ENCODE data around the gene ZNF780A. TPM values are rescaled to one million over a fixed set of nuclear protein-coding genes. Genes with fewer than 3 reads are reported as not detected.

ZNF780A gene
- total RNA-seq, 1 donor from 2014 or later: 24.1 TPM

Other genes starting within 250 kb of the ZNF780A start
- 92.6 TPM for gene FBL, start 244.6 kb downstream of the ZNF780A start, total RNA-seq
- gene FCGBP, start 156.3 kb downstream of the ZNF780A start, total RNA-seq: 4,969 TPM
- 91.1 TPM for gene PSMC4, start 119.8 kb downstream of the ZNF780A start, total RNA-seq
- gene ZNF546, start 93.9 kb downstream of the ZNF780A start, total RNA-seq: 7.0 TPM
- 31.2 TPM for gene ZNF780B, start 34.7 kb downstream of the ZNF780A start, total RNA-seq
- gene MAP3K10, start 100.5 kb upstream of the ZNF780A start, total RNA-seq: 25.8 TPM
- gene TTC9B, start 127.4 kb upstream of the ZNF780A start, total RNA-seq: not detected
- gene CCNP, start 135.7 kb upstream of the ZNF780A start, total RNA-seq: 0.43 TPM
- gene AKT2, start 194.4 kb upstream of the ZNF780A start, total RNA-seq: 119 TPM

Data from mucosa of gallbladder (tissue), 1 donor.